Stimulated activated naive B cell treated with anti-CD40 and anti-IgM and Interleukin-4, amounts not matched to agents 10 μg/mL and 1 μg/mL and 100 μg/mL, for 72 hours (primary cell): ENCODE results near the gene PPIF.

Source experiments
- ATAC-seq, 2 donors: fragments of 150-1000 bp; cut with Tn5 transposase; replicated peaks; 2 replicates each; pipeline ENCODE4 v1.10.0; 2021; ENCODE audit warnings: moderate library complexity in 1 of 2
- DNase-seq: peaks from one replicate; pipeline ENCODE4 v3.0.0; 2021
- H3K27ac Mint-ChIP-seq: one replicate; pipeline ENCODE4 v1.8.0; 2022; ENCODE audit warnings: mild to moderate bottlenecking, mixed read lengths
- H3K27me3 Mint-ChIP-seq, 2 donors: one replicate each; pipeline ENCODE4 v1.8.0; 2022; ENCODE audit warnings: mixed read lengths in 2 of 2
- H3K36me3 Mint-ChIP-seq, 2 donors: one replicate each; pipeline ENCODE4 v1.8.0; 2022; ENCODE audit warnings: mixed read lengths in 2 of 2, mild to moderate bottlenecking in 1 of 2
- H3K4me1 Mint-ChIP-seq, 2 donors: one replicate each; pipeline ENCODE4 v1.8.0; 2022; ENCODE audit warnings: mixed read lengths in 2 of 2, mild to moderate bottlenecking in 1 of 2
- H3K4me3 Mint-ChIP-seq, 2 donors: one replicate each; pipeline ENCODE4 v1.8.0; 2022; ENCODE audit warnings: mild to moderate bottlenecking in 2 of 2, mixed read lengths in 2 of 2, moderate library complexity in 1 of 2
- H3K9me3 Mint-ChIP-seq, 2 donors: one replicate each; pipeline ENCODE4 v1.8.0; 2022; ENCODE audit warnings: mixed read lengths in 2 of 2, mild to moderate bottlenecking in 1 of 2

PPIF gene

DNA sequence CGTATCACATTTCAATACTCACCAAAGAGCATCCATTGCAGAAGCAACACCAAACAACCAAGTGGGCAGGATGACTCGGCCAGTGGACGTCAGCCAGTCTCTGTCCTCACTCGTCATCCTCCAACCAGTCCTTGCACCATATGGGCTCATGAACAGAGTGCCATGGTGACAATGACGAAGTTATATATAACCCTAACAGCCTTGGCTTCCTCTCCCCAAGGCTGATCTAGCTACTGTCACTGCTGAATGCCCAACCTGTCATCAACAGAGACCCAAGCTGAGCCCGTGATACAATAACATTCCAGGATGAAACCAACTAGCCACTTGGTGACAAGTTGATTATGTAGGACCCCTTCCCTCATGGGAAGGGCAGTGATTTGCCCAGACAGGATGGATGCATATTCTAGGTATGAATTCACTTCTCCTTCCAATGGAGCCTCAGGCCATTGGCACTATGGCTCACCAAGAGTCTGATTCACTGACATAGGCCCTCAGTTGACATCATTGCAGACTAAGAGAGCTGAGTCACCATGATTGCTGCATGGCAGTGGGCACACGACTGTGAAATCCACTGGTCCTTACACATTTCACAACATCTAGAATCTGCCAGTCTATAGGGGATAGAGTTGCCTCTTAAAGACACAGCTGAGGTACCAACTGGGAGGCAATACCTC lies 26.3 kb upstream of the PPIF start:
- H3K4me3 Mint-ChIP-seq = no peak overlapping the region
- ATAC-seq (peak in 1 of 2 donors; percentile 8), DNase-seq (no peak)

GRCh38 chr10:79321494-79321882 lies 25.8 kb upstream of the PPIF start:
- H3K27ac Mint-ChIP-seq = no peak overlapping the region
- peaks cover 10 to 20% of the 10 kb centered on the region in 2 donors for H3K36me3 Mint-ChIP-seq
- DNase-seq (no peak), ATAC-seq (no peak)
- H3K4me3 Mint-ChIP-seq = no peak overlapping the region
- peaks cover 55 to 70% of the 10 kb centered on the region in 2 donors for H3K4me1 Mint-ChIP-seq
- H3K9me3 Mint-ChIP-seq = peaks cover 0 to 10% of the 10 kb centered on the region in 2 donors
- no peaks in the 10 kb centered on the region for H3K27me3 Mint-ChIP-seq

More for the DNA sequence above, 26.3 kb upstream of the PPIF start:
- Mint-ChIP-seq H3K36me3 (peaks cover 11 to 21% of the 10 kb centered on the region in 2 donors), H3K4me1 (peaks cover 57 to 74% of the 10 kb centered on the region in 2 donors), H3K27me3 (no peaks in the 10 kb centered on the region), H3K9me3 (peaks cover 0 to 10% of the 10 kb centered on the region in 2 donors), H3K27ac (no peak overlapping the region)

GRCh38 chr10:79321951-79322350 lies 25.3 kb upstream of the PPIF start:
- Mint-ChIP-seq H3K9me3 (peaks cover 0 to 10% of the 10 kb centered on the region in 2 donors), H3K27me3 (no peaks in the 10 kb centered on the region), H3K4me3 (no peak overlapping the region), H3K4me1 (peaks cover 51 to 65% of the 10 kb centered on the region in 2 donors), H3K36me3 (peaks cover 10 to 18% of the 10 kb centered on the region in 2 donors), H3K27ac (no peak overlapping the region)
- ATAC-seq = no peak
- DNase-seq = no peak

DNA sequence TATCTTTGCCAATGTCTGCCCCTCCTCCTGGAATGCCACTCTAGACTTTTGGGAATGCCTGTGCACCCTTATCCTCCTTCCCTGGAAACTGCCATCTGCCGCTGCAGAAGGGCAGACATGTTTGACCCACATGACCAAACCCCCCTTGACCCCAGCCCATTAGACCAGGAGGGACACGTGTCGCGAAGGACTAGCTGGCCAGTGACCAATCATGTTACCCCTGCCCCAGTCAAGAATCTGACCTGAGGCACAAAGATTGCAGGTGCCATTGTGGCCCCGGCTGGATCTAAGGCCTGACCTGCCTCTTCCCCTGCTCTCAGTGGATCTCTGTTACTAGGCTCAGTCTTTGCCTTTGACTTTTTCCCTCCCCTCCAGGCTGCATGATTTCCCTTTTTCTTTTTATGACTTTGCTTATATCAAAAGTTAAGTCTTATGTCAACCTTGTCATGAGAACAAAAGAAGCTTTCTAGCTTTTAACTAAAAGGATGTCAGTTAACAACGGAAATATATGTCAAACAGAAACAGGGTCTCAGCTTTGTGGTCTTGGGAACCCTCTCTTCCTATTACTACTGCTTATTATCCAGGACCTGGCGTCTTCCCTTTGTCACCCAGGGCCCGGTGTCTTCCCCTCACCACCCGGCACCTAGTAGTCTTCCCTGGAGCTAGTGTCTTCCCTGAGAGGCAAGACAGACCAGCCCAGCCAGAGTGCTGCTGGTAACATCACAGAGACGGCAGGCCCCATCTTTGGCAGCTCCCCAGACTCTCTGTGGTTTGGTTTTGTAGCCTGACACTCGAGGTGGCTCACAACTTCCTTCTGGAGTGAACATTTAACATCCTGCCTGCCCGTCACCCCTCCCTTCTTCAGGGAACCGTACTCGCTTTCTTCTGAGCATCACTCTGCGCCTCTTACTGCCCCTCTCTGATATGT lies 24.4 kb upstream of the PPIF start:
- Mint-ChIP-seq H3K4me3 (peak overlapping the region; percentile 3 to 44), H3K27ac (peak overlapping the region; percentile 52), H3K9me3 (peaks cover 0 to 10% of the 10 kb centered on the region in 2 donors), H3K36me3 (peaks cover 10 to 15% of the 10 kb centered on the region in 2 donors), H3K4me1 (peaks cover 41 to 56% of the 10 kb centered on the region in 2 donors), H3K27me3 (no peaks in the 10 kb centered on the region)
- DNase-seq (peak; percentile 26), ATAC-seq (peak; percentile 73)

DNA sequence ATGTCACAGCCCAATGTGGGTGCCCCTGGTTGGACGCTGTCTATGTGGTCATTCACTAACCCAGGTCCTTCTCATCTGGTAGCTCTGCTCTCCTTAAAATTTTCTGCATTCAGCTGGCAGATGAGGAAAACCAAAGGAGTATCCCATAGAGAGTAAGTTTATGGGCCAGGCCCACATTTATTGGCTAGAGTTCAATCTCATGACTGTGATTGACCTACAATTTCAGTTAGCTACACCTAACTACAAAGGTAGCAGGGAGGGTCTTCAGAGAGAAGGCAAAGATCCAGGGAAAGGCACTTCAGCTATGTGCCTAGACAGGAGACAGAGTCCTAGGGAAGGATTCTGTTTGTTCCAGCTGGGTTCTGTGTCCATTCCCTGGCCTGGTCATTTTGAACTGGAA lies 23.7 kb upstream of the PPIF start:
- no peak for DNase-seq
- no peak for ATAC-seq
- no peaks in the 10 kb centered on the region for H3K27me3 Mint-ChIP-seq
- H3K9me3 Mint-ChIP-seq = peaks cover 0 to 9% of the 10 kb centered on the region in 2 donors
- H3K4me1 Mint-ChIP-seq = peaks cover 34 to 49% of the 10 kb centered on the region in 2 donors
- no peak overlapping the region for H3K4me3 Mint-ChIP-seq
- no peak overlapping the region for H3K27ac Mint-ChIP-seq
- peaks cover 6 to 10% of the 10 kb centered on the region in 2 donors for H3K36me3 Mint-ChIP-seq

DNA sequence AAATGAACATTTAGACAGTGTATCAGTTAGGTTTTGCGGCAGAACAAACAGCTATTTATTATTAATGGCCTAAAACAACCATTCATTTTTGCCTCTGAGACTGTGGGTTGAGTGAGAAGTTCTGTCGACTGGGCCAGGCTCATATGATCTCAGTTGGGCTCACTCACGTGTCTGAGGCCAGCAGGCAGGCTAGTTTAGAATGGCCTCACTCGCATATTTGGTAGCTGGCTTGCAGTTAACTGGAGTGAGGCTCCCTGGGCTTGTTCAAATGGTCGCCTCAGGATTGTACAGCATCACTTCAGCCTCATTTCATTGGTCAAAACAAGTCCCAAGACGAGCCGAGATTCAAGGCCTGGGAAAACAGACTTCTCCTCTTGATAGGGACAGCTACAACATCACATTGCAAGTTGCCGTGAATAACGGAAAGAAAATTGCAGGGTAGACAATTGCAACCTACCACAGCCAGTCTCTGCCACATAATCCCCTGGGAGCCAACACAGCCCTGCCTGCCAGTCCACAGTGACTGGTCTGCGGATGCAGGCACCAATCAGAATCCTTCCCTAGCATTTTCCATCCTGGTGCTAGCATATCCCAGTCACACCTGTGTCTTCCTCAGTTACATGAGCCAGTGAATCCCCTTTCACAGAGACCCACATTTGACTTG lies 23.1 kb upstream of the PPIF start:
- H3K27ac Mint-ChIP-seq = no peak overlapping the region
- H3K27me3 Mint-ChIP-seq = no peaks in the 10 kb centered on the region
- ATAC-seq (peak in 1 of 2 donors; percentile 43), DNase-seq (no peak)
- H3K4me3 Mint-ChIP-seq = no peak overlapping the region
- H3K9me3 Mint-ChIP-seq = peaks cover 0 to 5% of the 10 kb centered on the region in 2 donors
- H3K36me3 Mint-ChIP-seq = peaks cover 3 to 6% of the 10 kb centered on the region in 2 donors
- peaks cover 30 to 43% of the 10 kb centered on the region in 2 donors for H3K4me1 Mint-ChIP-seq

GRCh38 chr10:79326361-79327089 lies 20.7 kb upstream of the PPIF start:
- no peak overlapping the region for H3K4me3 Mint-ChIP-seq
- H3K36me3 Mint-ChIP-seq = no peaks in the 10 kb centered on the region
- H3K27ac Mint-ChIP-seq = no peak overlapping the region
- H3K4me1 Mint-ChIP-seq = peaks cover 23 to 31% of the 10 kb centered on the region in 2 donors
- no peak for ATAC-seq
- H3K9me3 Mint-ChIP-seq = no peaks in the 10 kb centered on the region
- no peak for DNase-seq
- H3K27me3 Mint-ChIP-seq = no peaks in the 10 kb centered on the region

DNA sequence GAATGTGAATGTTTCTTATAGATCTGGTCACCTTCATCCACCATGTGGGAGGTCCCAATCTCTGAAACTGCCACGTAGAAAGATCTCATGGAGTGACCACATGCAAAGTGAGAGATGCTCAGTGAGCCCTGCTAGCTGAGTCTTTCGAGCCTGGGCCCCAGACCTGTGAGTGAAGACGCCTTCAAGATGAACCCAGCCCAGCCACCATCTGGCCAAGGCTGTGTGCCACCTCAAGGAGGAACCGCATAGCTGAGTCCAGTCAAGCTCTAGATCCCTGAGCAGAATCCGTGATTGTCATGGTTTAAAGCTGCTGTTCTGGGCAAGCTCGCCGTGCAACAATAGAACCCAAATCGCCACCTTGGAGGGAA lies 20.2 kb upstream of the PPIF start:
- DNase-seq (no peak), ATAC-seq (no peak)
- no peaks in the 10 kb centered on the region for H3K9me3 Mint-ChIP-seq
- no peaks in the 10 kb centered on the region for H3K36me3 Mint-ChIP-seq
- H3K27ac Mint-ChIP-seq = no peak overlapping the region
- H3K4me1 Mint-ChIP-seq = peaks cover 26 to 31% of the 10 kb centered on the region in 2 donors
- no peak overlapping the region for H3K4me3 Mint-ChIP-seq
- H3K27me3 Mint-ChIP-seq = no peaks in the 10 kb centered on the region

DNA sequence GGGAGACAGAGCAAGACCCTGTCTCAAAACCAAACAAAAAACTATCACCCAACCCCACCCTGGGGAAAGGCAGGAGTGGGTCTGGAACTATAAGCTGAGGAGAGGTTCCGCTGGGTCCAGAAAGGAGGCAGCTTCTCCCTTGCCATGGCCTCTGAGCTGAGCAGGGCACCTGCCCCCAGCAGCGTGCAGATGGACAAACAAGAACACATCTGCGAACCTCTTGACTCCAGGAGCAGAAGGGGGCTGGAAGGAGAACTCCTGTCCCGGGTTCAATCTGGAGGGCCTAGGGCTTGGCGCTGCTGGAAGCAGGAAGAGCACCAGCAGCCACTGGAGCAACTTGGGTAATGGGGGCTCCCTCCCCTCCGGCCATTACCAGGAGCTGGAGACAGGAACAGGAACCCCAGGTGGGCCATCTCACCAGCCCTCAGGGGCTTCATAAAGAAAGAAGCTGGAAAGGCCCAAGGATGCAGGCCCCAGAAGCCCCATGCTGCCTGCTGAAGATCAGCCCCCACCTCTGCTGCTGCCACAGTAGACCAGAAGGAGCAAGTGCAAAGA lies 19.0 kb upstream of the PPIF start:
- Mint-ChIP-seq H3K27me3 (no peaks in the 10 kb centered on the region), H3K4me3 (no peak overlapping the region), H3K4me1 (peaks cover 21 to 24% of the 10 kb centered on the region in 2 donors), H3K9me3 (no peaks in the 10 kb centered on the region), H3K27ac (no peak overlapping the region), H3K36me3 (no peaks in the 10 kb centered on the region)
- ATAC-seq (no peak), DNase-seq (no peak)

DNA sequence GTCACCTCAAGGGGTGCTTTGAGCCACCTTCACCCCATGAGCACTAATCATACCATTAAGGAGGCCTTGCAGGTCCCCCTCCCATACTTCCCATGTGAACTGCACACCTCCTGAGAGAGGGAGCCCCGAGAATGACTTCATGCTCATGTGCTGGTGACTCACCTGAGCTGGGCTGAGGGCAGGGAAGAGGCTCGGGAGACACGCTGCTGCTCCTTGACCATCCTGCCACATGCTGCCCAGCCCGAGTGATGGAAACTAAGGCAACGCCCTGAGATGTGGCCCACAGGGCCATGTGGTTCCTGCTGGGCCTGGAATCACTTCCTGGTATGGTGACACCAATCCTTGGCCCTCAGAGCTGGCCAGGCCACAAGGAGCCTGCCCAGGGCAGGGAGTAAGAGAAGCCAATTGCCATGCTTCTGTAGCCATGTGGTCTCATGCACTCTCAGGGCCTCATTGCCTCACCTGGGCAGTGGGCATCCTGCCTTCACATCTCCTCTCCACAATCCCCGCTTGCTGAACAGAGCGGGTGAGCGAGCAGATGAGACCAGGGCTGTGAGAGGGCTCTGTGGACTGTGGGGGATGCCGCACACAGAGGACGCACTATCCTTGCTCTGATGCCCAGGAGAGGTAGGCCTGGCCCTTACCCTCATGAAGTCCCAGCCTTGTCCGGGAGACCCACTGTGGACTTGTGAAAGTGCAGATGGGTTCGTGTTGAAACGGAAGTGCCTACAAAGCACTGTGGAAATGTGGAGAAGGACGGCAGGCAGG lies 18.3 kb upstream of the PPIF start:
- peaks cover 18 to 22% of the 10 kb centered on the region in 2 donors for H3K4me1 Mint-ChIP-seq
- no peak overlapping the region for H3K4me3 Mint-ChIP-seq
- no peak for ATAC-seq
- no peak for DNase-seq
- H3K9me3 Mint-ChIP-seq = no peaks in the 10 kb centered on the region
- no peaks in the 10 kb centered on the region for H3K27me3 Mint-ChIP-seq
- H3K27ac Mint-ChIP-seq = peak overlapping the region; percentile 17
- no peaks in the 10 kb centered on the region for H3K36me3 Mint-ChIP-seq

- Mint-ChIP-seq H3K36me3 (no peaks in the 10 kb centered on the region), H3K9me3 (no peaks in the 10 kb centered on the region), H3K27me3 (no peaks in the 10 kb centered on the region), H3K27ac (peak overlapping the region; percentile 17), H3K4me3 (no peak overlapping the region), H3K4me1 (peaks cover 20 to 26% of the 10 kb centered on the region in 2 donors)
- DNase-seq (no peak), ATAC-seq (no peak)
Observed at GRCh38 chr10:79329529-79329928, 17.7 kb upstream of the PPIF start.

- H3K4me3 Mint-ChIP-seq = no peak overlapping the region
- peaks cover 21 to 34% of the 10 kb centered on the region in 2 donors for H3K4me1 Mint-ChIP-seq
- no peaks in the 10 kb centered on the region for H3K36me3 Mint-ChIP-seq
- no peaks in the 10 kb centered on the region for H3K9me3 Mint-ChIP-seq
- H3K27ac Mint-ChIP-seq = peak overlapping the region; percentile 87
- ATAC-seq = peak; percentile 26 to 29
- DNase-seq = no peak
- no peaks in the 10 kb centered on the region for H3K27me3 Mint-ChIP-seq
Observed at GRCh38 chr10:79331226-79331625, 16.0 kb upstream of the PPIF start.

DNA sequence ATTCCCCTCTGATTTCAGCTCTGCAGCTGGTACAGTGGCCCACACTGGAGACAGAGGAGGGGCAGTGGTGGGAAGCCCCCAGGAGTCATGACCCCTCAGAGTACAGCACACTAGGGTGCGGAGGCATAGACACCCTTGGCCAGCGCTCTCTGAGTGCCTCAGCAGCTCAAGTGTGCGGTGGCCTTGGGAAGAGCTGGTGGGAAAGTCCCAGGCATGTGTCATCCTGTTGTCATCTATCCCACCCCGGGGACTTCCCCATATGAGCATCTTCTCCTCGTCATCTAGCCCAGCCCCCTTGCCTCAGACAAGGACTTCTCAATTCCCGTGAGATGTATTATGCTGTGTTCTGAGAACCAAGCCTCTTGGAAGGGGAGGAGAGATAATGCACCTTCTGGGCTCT lies 15.6 kb upstream of the PPIF start:
- no peaks in the 10 kb centered on the region for H3K27me3 Mint-ChIP-seq
- no peaks in the 10 kb centered on the region for H3K9me3 Mint-ChIP-seq
- H3K4me3 Mint-ChIP-seq = peak overlapping the region in 1 of 2 donors; percentile 2
- H3K27ac Mint-ChIP-seq = peak overlapping the region; percentile 87
- peaks cover 21 to 34% of the 10 kb centered on the region in 2 donors for H3K4me1 Mint-ChIP-seq
- no peaks in the 10 kb centered on the region for H3K36me3 Mint-ChIP-seq
- ATAC-seq (peak; percentile 97), DNase-seq (peak; percentile 85)
